Measurements from ENCODE around the gene AURKB.

- TF ChIP-seq POLR2AphosphoS5 (IDR thresholded peaks at IDR 0.05; ENCODE audit: low read depth, low read length), result no peak
- TF ChIP-seq TAF1 (IDR thresholded peaks at IDR 0.05; ENCODE audit: borderline replicate concordance, insufficient read depth, low read length), result no peak
- TF ChIP-seq REST (IDR thresholded peaks at IDR 0.05; ENCODE audit: insufficient read depth in 1 of 2, low read depth in 2 of 2, low read length in 2 of 2), result no peak
- TF ChIP-seq SIN3A (IDR thresholded peaks at IDR 0.05; ENCODE audit: borderline replicate concordance, insufficient read depth, low read length), result no peak
- TF ChIP-seq FOXP2 (optimal IDR thresholded peaks at IDR 0.05; ENCODE audit: borderline replicate concordance, extremely low read depth, extremely low read length, insufficient read depth), result no peak
These were observed 14.8 kb upstream of the AURKB start for GRCh38 chr17:8224891-8225812.
